BLaER1 treated with 17β-estradiol and CSF1 and Interleukin-3, amounts not matched to agents 10 nM and 100 nM (cell line): ENCODE data around the gene ZNF865.

Experiments used
- H3K27ac ChIP-seq, 11 experiments: shearing (Covaris generic); formaldehyde crosslinking; 2 replicates each; pipeline ENCODE4 v1.8.1; 2022
- H3K27me3 ChIP-seq, 11 experiments: shearing (Covaris generic); formaldehyde crosslinking; 2 replicates each; pipeline ENCODE4 v1.8.1; 2022
- H3K36me3 ChIP-seq, 11 experiments: shearing (Covaris generic); formaldehyde crosslinking; 2 replicates each; pipeline ENCODE4 v1.8.1; 2022
- H3K4me1 ChIP-seq, 10 experiments: shearing (Covaris generic); formaldehyde crosslinking; 2 replicates each; pipeline ENCODE4 v1.8.1; 2022
- H3K4me2 ChIP-seq, 11 experiments: shearing (Covaris generic); formaldehyde crosslinking; 2 replicates each; pipeline ENCODE4 v1.8.1; 2022
- H3K4me3 ChIP-seq, 10 experiments: shearing (Covaris generic); formaldehyde crosslinking; 2 replicates each; pipeline ENCODE4 v1.8.1; 2022
- H3K9ac ChIP-seq, 11 experiments: shearing (Covaris generic); formaldehyde crosslinking; 2 replicates each; pipeline ENCODE4 v1.8.1; 2022
- H3K9me3 ChIP-seq, 11 experiments: shearing (Covaris generic); formaldehyde crosslinking; replicated peaks in 1 of 11; 2 replicates each; pipeline ENCODE4 v1.8.1; 2022
- H4K20me1 ChIP-seq, 11 experiments: shearing (Covaris generic); formaldehyde crosslinking; 2 replicates each; pipeline ENCODE4 v1.8.1; 2022
- Cebpa-rat ChIP-seq, 11 experiments: shearing (Covaris generic); IDR thresholded peaks; 2 replicates each; pipeline ENCODE4 v1.8.1; 2022

ZNF865 gene

GRCh38 chr19:55614711-55615542 is 9.5 kb downstream of the ZNF865 start:
- H3K4me2 ChIP-seq: no peak overlapping the region
- no peak overlapping the region for H3K27ac ChIP-seq
- H3K9ac ChIP-seq: no peak overlapping the region
- peaks cover 13 to 63% (median 50%) of the 10 kb centered on the region in 11 experiments; a peak in 20 of 22 replicates for H4K20me1 ChIP-seq
- no peak overlapping the region for H3K4me3 ChIP-seq
- peaks cover 0 to 1% (median 0%) of the 10 kb centered on the region in 11 experiments; a peak in 1 of 22 replicates for H3K9me3 ChIP-seq
- H3K4me1 ChIP-seq: peaks cover 0 to 36% (median 12%) of the 10 kb centered on the region in 10 experiments; a peak in 15 of 20 replicates
- no peaks in the 10 kb centered on the region for H3K27me3 ChIP-seq
- peaks cover 44 to 89% (median 61%) of the 10 kb centered on the region in 11 experiments for H3K36me3 ChIP-seq
- TF ChIP-seq Cebpa-rat (IDR thresholded peaks at IDR 0.05): no peak

GRCh38 chr19:55615543-55616394 is 10.3 kb downstream of the ZNF865 start:
- Histone ChIP-seq H3K4me1 (peaks cover 8 to 39% (median 20%) of the 10 kb centered on the region in 10 experiments), H3K4me3 (no peak overlapping the region), H3K36me3 (peaks cover 40 to 89% (median 58%) of the 10 kb centered on the region in 11 experiments), H3K9me3 (no peaks in the 10 kb centered on the region), H4K20me1 (peaks cover 13 to 59% (median 44%) of the 10 kb centered on the region in 11 experiments; a peak in 20 of 22 replicates), H3K9ac (no peak overlapping the region), H3K27ac (no peak overlapping the region), H3K4me2 (no peak overlapping the region), H3K27me3 (no peaks in the 10 kb centered on the region)
- no peak for TF ChIP-seq Cebpa-rat (IDR thresholded peaks at IDR 0.05)

- H3K4me2 ChIP-seq: no peak overlapping the region
- peaks cover 46 to 89% (median 61%) of the 10 kb centered on the region in 11 experiments for H3K36me3 ChIP-seq
- H3K4me1 ChIP-seq: peaks cover 11 to 38% (median 24%) of the 10 kb centered on the region in 10 experiments
- H4K20me1 ChIP-seq: peaks cover 13 to 59% (median 37%) of the 10 kb centered on the region in 11 experiments; a peak in 20 of 22 replicates
- no peaks in the 10 kb centered on the region for H3K27me3 ChIP-seq
- H3K4me3 ChIP-seq: no peak overlapping the region
- no peak overlapping the region for H3K9ac ChIP-seq
- H3K9me3 ChIP-seq: no peaks in the 10 kb centered on the region
- no peak overlapping the region for H3K27ac ChIP-seq
- no peak for TF ChIP-seq Cebpa-rat (IDR thresholded peaks at IDR 0.05)
Measured at GRCh38 chr19:55616395-55616875, 11.0 kb downstream of the ZNF865 start.

GRCh38 chr19:55617426-55617825 is 12.0 kb downstream of the ZNF865 start:
- Histone ChIP-seq H3K27me3 (no peaks in the 10 kb centered on the region), H3K4me1 (peaks cover 9 to 29% (median 17%) of the 10 kb centered on the region in 10 experiments), H3K4me3 (no peak overlapping the region), H3K27ac (no peak overlapping the region), H3K9me3 (no peaks in the 10 kb centered on the region), H3K36me3 (peaks cover 52 to 88% (median 64%) of the 10 kb centered on the region in 11 experiments), H3K9ac (no peak overlapping the region), H4K20me1 (peaks cover 4 to 49% (median 30%) of the 10 kb centered on the region in 11 experiments; a peak in 19 of 22 replicates), H3K4me2 (no peak overlapping the region)
- no peak for TF ChIP-seq Cebpa-rat (IDR thresholded peaks at IDR 0.05)

GRCh38 chr19:55618426-55618825 is 13.0 kb downstream of the ZNF865 start:
- H3K27me3 ChIP-seq: no peaks in the 10 kb centered on the region
- H3K9me3 ChIP-seq: no peaks in the 10 kb centered on the region
- no peak overlapping the region for H3K4me3 ChIP-seq
- H3K4me2 ChIP-seq: no peak overlapping the region
- no peak for TF ChIP-seq Cebpa-rat (IDR thresholded peaks at IDR 0.05)
- H3K9ac ChIP-seq: no peak overlapping the region
- H3K36me3 ChIP-seq: peaks cover 51 to 82% (median 61%) of the 10 kb centered on the region in 11 experiments
- peaks cover 4 to 39% (median 21%) of the 10 kb centered on the region in 11 experiments; a peak in 14 of 22 replicates for H4K20me1 ChIP-seq
- peaks cover 13 to 28% (median 20%) of the 10 kb centered on the region in 10 experiments for H3K4me1 ChIP-seq
- H3K27ac ChIP-seq: no peak overlapping the region

- Histone ChIP-seq H3K4me3 (no peak overlapping the region), H3K27me3 (no peaks in the 10 kb centered on the region), H3K9ac (no peak overlapping the region), H3K4me2 (peak overlapping the region in 2 of 11 experiments; percentile 7 to 70; a peak in 1 of 22 replicates), H3K36me3 (peaks cover 49 to 76% (median 56%) of the 10 kb centered on the region in 11 experiments), H3K9me3 (no peaks in the 10 kb centered on the region), H3K4me1 (peaks cover 18 to 34% (median 25%) of the 10 kb centered on the region in 10 experiments), H3K27ac (no peak overlapping the region), H4K20me1 (peaks cover 7 to 41% (median 20%) of the 10 kb centered on the region in 11 experiments; a peak in 14 of 22 replicates)
- no peak for TF ChIP-seq Cebpa-rat (IDR thresholded peaks at IDR 0.05)
Measured at GRCh38 chr19:55619286-55619685, 13.8 kb downstream of the ZNF865 start.

GRCh38 chr19:55620410-55621204 is 15.2 kb downstream of the ZNF865 start:
- Histone ChIP-seq H3K27ac (peak overlapping the region in 10 of 11 experiments; percentile 6 to 65 (median 54); a peak in 19 of 22 replicates), H3K36me3 (peaks cover 37 to 65% (median 44%) of the 10 kb centered on the region in 11 experiments)

More at GRCh38 chr19:55620410-55621204, 15.2 kb downstream of the ZNF865 start:
- H3K9me3 ChIP-seq: no peaks in the 10 kb centered on the region
- peak overlapping the region; percentile 37 to 78 (median 60); a peak in 20 of 22 replicates for H3K4me2 ChIP-seq
- H3K4me3 ChIP-seq: no peak overlapping the region
- peak in 5 of 11 experiments; percentile 38 to 72 (median 58); a peak in 7 of 22 replicates for TF ChIP-seq Cebpa-rat (IDR thresholded peaks at IDR 0.05)
- no peaks in the 10 kb centered on the region for H3K27me3 ChIP-seq
- peaks cover 26 to 40% (median 31%) of the 10 kb centered on the region in 10 experiments for H3K4me1 ChIP-seq
- H4K20me1 ChIP-seq: peaks cover 7 to 32% (median 15%) of the 10 kb centered on the region in 11 experiments; a peak in 14 of 22 replicates
- peak overlapping the region in 4 of 11 experiments; percentile 5 to 29 (median 12); a peak in 4 of 22 replicates for H3K9ac ChIP-seq
